ENCODE results near the gene MED26.
"Not testable (repeated sequence)": the region's sequence is repeated elsewhere in the genome, so short reads cannot be mapped to it uniquely, and the experiment has no call there.

MED26 gene

GRCh38 chr19:16628183-16628983 lies at the start of gene MED26:
Gene MED26 (minus strand): TSS chr19:16628204. CDS start chr19:16627943, 261 bp downstream.
- peak; percentile 97 for DNase-seq (ENCODE audit: low read depth)

- DNase-seq (ENCODE audit: low read depth) = no peak
Measured at GRCh38 chr19:16677055-16677454, 49.1 kb upstream of the MED26 start.

GRCh38 chr19:16676101-16676798 lies 48.2 kb upstream of the MED26 start:
- no peak for DNase-seq (ENCODE audit: low read depth)

GRCh38 chr19:16673839-16674238 lies 45.8 kb upstream of the MED26 start:
- not testable (repeated sequence) for DNase-seq (ENCODE audit: low read depth)

GRCh38 chr19:16673231-16673630 lies 45.2 kb upstream of the MED26 start:
- no peak for DNase-seq (ENCODE audit: low read depth)

GRCh38 chr19:16671652-16672274 lies 43.8 kb upstream of the MED26 start:
- no peak for DNase-seq (ENCODE audit: low read depth)

GRCh38 chr19:16670291-16670690 lies 42.3 kb upstream of the MED26 start:
- DNase-seq (ENCODE audit: low read depth) = no peak

GRCh38 chr19:16668702-16669101 lies 40.7 kb upstream of the MED26 start:
- not testable (repeated sequence) for DNase-seq (ENCODE audit: low read depth)

GRCh38 chr19:16668176-16668575 lies 40.2 kb upstream of the MED26 start:
- DNase-seq (ENCODE audit: low read depth) = no peak

GRCh38 chr19:16661480-16662034 lies 33.6 kb upstream of the MED26 start:
- DNase-seq (ENCODE audit: low read depth) = no peak

- peak; percentile 27 for DNase-seq (ENCODE audit: low read depth)
Measured at GRCh38 chr19:16660763-16661479, 32.9 kb upstream of the MED26 start, which contains the start of gene TMEM38A. Gene TMEM38A (plus strand): TSS chr19:16661139. CDS start chr19:16661218, 79 bp downstream.

- DNase-seq (ENCODE audit: low read depth) = peak; percentile 98
Measured at GRCh38 chr19:16659832-16660708, 32.1 kb upstream of the MED26 start, which contains the start of gene SMIM7. Gene SMIM7 (minus strand): TSS chr19:16660144. CDS start chr19:16660110, 34 bp downstream.

GRCh38 chr19:16659464-16659831 lies 31.4 kb upstream of the MED26 start:
- no peak for DNase-seq (ENCODE audit: low read depth)

GRCh38 chr19:16657384-16657783 lies 29.4 kb upstream of the MED26 start:
- no peak for DNase-seq (ENCODE audit: low read depth)

- DNase-seq (ENCODE audit: low read depth) = no peak
Measured at GRCh38 chr19:16655727-16656126, 27.7 kb upstream of the MED26 start.

GRCh38 chr19:16654627-16655026 lies 26.6 kb upstream of the MED26 start:
- no peak for DNase-seq (ENCODE audit: low read depth)

GRCh38 chr19:16654140-16654539 lies 26.1 kb upstream of the MED26 start:
- no peak for DNase-seq (ENCODE audit: low read depth)

- no peak for DNase-seq (ENCODE audit: low read depth)
Measured at GRCh38 chr19:16652854-16653253, 24.9 kb upstream of the MED26 start.

- not testable (repeated sequence) for DNase-seq (ENCODE audit: low read depth)
Measured at GRCh38 chr19:16651421-16652188, 23.6 kb upstream of the MED26 start.

- no peak for DNase-seq (ENCODE audit: low read depth)
Measured at GRCh38 chr19:16650821-16651220, 22.8 kb upstream of the MED26 start.
